HepG2 (cell line): ENCODE measurements around the gene DIPK1C. TPM values are rescaled to one million over a fixed set of nuclear protein-coding genes. Genes with fewer than 3 reads are reported as not detected.

ENCODE experiments used
- ATF4 ChIP-seq, 2 experiments: fragments of 450-650 bp in 1 of 2; sonication (generic) in 1 of 2; formaldehyde crosslinking; IDR thresholded peaks; 2 replicates each; pipeline versions ENCODE4 v1.5.0 to v1.8.0; 2020 to 2022; ENCODE audit warnings: mild to moderate bottlenecking in 1 of 2, missing genetic modification reagents in 1 of 2
- MXI1 ChIP-seq: IDR thresholded peaks from 3 replicates; pipeline ENCODE4 v1.6.1; 2012; ENCODE audit warnings: low read depth, low read length, inconsistent platforms, borderline replicate concordance
- POLR2G ChIP-seq: fragments of 200-400 bp; formaldehyde crosslinking; IDR thresholded peaks from 2 replicates; pipeline ENCODE4 v1.6.1; 2018; ENCODE audit warnings: mild to moderate bottlenecking, low read depth, low read length, moderate library complexity
- ZBTB10 ChIP-seq: sonication (generic); formaldehyde crosslinking; IDR thresholded peaks from 2 replicates; pipeline ENCODE4 v1.4.0; 2020; ENCODE audit warnings: missing genetic modification reagents, borderline replicate concordance
- ZNF609 ChIP-seq: sonication (generic); formaldehyde crosslinking; IDR thresholded peaks from 2 replicates; pipeline ENCODE4 v1.4.0; 2020; ENCODE audit warnings: mild to moderate bottlenecking, missing genetic modification reagents, borderline replicate concordance
- polyA plus RNA-seq, 8 experiments: library from polyadenylated mRNA; depleted of rRNA in 3 of 8; stranded (reverse) in 7 of 8; unstranded in 1 of 8; fragments of >200 nt; fragmentation: Illumina TruSeq in 4 of 8; extraction: Trizol in 4 of 8; gene quantifications; 2 replicates each; pipeline versions ENCODE4 v1.2.1 to v1.2.3, GENCODE V29; 2011 to 2016; ENCODE audit warnings: low read depth in 4 of 8, missing spikeins in 1 of 8, mixed read lengths in 1 of 8; ENCODE audit not compliant: insufficient read depth in 1 of 8
- total RNA-seq, 5 experiments: library from RNA; depleted of rRNA; stranded (reverse); fragments of >200 nt; fragmentation: Illumina TruSeq; extraction: Trizol; gene quantifications; 2 replicates each; pipeline ENCODE4 v1.2.3, GENCODE V29; 2016; ENCODE audit warnings: low read depth in 1 of 5

DIPK1C gene
- total and polyA plus RNA-seq, 2 of the 13 experiments (the other 11 are each of a cell fraction or from before 2014, with no cell fraction given) = 1.8 TPM; not detected in 1

GRCh38 chr18:74498712-74499627 is 41.9 kb upstream of the DIPK1C start (continued):
- TF ChIP-seq ZNF609 = no peak
- TF ChIP-seq ZBTB10 (CRISPR knock-in tag) = no peak
- TF ChIP-seq POLR2G = 0 out of 2 replicates have a peak, but pooled peaks have one; percentile 18
- TF ChIP-seq ATF4 (CRISPR knock-in tag; IDR thresholded peaks at IDR 0.05) = peak in 1 of 2 experiments; percentile 18; a peak in 1 of 4 replicates
- TF ChIP-seq MXI1 = no peak
